Heart left ventricle (tissue), 16 donors: Measurements from ENCODE around the gene COQ3. TPM values are rescaled to one million over a fixed set of nuclear protein-coding genes. Genes with fewer than 3 reads are reported as not detected.

Source experiments
- ATAC-seq, 4 donors: fragments of 200-7000 bp; cut with Tn5 transposase; one replicate each; pipeline ENCODE4 v1.9.1; 2020 to 2022; ENCODE audit warnings: moderate library complexity in 4 of 4, mild to moderate bottlenecking in 3 of 4, moderate number of reproducible peaks in 1 of 4
- DNase-seq, 5 donors: peaks; one replicate each; pipeline ENCODE4 v3.0.0-alpha.2; 2020
- H3K27ac ChIP-seq, 12 donors: fragments of 200-600 bp; sonication (generic) in 4 of 12; one replicate each; pipeline versions ENCODE4 v1.5.0 to v1.8.0; 2016 to 2022; ENCODE audit warnings: mild to moderate bottlenecking in 2 of 12
- H3K27me3 ChIP-seq, 9 donors: fragments of 200-600 bp; sonication (generic) in 2 of 9; one replicate each; pipeline versions ENCODE4 v1.5.1 to v1.8.0; 2016 to 2022; ENCODE audit warnings: mild to moderate bottlenecking in 3 of 9
- H3K36me3 ChIP-seq, 9 donors: fragments of 200-600 bp; sonication (generic) in 2 of 9; one replicate each; pipeline versions ENCODE4 v1.5.0 to v1.8.0; 2018 to 2022; ENCODE audit warnings: mild to moderate bottlenecking in 2 of 9
- H3K4me1 ChIP-seq, 12 donors: fragments of 200-600 bp; sonication (generic) in 4 of 12; one replicate each; pipeline versions ENCODE4 v1.5.0 to v1.8.0; 2016 to 2022; ENCODE audit warnings: mild to moderate bottlenecking in 3 of 12
- H3K4me3 ChIP-seq, 12 donors: fragments of 200-600 bp; sonication (generic) in 4 of 12; one replicate each; pipeline versions ENCODE4 v1.5.0 to v1.8.0; 2017 to 2022; ENCODE audit warnings: mild to moderate bottlenecking in 9 of 12, moderate library complexity in 4 of 12
- H3K9me3 ChIP-seq, 12 donors: fragments of 200-600 bp; sonication (generic) in 4 of 12; one replicate each; pipeline versions ENCODE4 v1.5.0 to v1.8.0; 2016 to 2022; ENCODE audit warnings: mild to moderate bottlenecking in 1 of 12
- CTCF ChIP-seq, 12 donors: fragments of 200-600 bp; sonication (generic) in 4 of 12; IDR thresholded peaks; one replicate each; pipeline versions ENCODE4 v1.5.0 to v1.8.0; 2018 to 2022; ENCODE audit warnings: antibody characterized with exemption in 12 of 12, mild to moderate bottlenecking in 5 of 12
- POLR2A ChIP-seq, 2 donors: fragments of 450-650 bp; IDR thresholded peaks; one replicate each; pipeline ENCODE4 v1.6.1; 2017; ENCODE audit warnings: antibody characterized with exemption in 2 of 2, mild to moderate bottlenecking in 2 of 2, moderate library complexity in 2 of 2
- WGBS, 4 donors: extraction: QIAGEN DNeasy Blood & Tissue Kit in 2 of 4; methylation state at CpG; one replicate each; pipeline versions ENCODE4 v1.1.5 to v1.1.7; 2013 to 2018; 5-methylcytosine and 5-hydroxymethylcytosine counted together
- intact Hi-C, 10 donors: fragments of 100-400 bp; cut with DNase I; formaldehyde crosslinking; loops; one replicate each; pipeline versions ENCODE4 v1.11.1 to v1.14.2; 2022
- polyA plus RNA-seq, 2 donors: library from polyadenylated mRNA; stranded (reverse); fragments of 200-250 nt; gene quantifications; one replicate each; pipeline ENCODE4 v1.2.3, GENCODE V29; 2013
- total RNA-seq, 9 donors: library from RNA; depleted of rRNA in 2 of 9; stranded (reverse); fragments of >200 nt in 2 of 9; fragmentation: NEBNext Ultra II Directional in 3 of 9; extraction: Animal tissue kit (Norgen Biotek cat#: 25700) in 3 of 9; gene quantifications; one replicate each; pipeline versions ENCODE4 v1.1.0 to v1.2.4, GENCODE V29; 2016 to 2023
- donor health status: ischemic (EF 13 %, LVEDD 7.1; RV severe dilation, severe dysfunction).
- donor health status: healthy with polysubstance abuse.
- donor health status: DM: no; HTN: yes; CAD: no.
- donor health status: DM: no; HTN: no; CAD: no.
- donor health status: ischemic (EF 25% LVEDD 6.9; RV normal size, moderate dysfunction).
- donor health status: ischemic (EF 25% LVEDD 5.7; RV mildly dilated, moderate dysfunction).
- donor health status: healthy.
- donor health status: DM: yes; HTN: yes; CAD: no.
- donor health status: ischemic (EF 35%, LVEDD 5.7; RV mildly dilated, moderate dysfunction).
- donor health status: nonischemic (EF 11% LVEDD 7.7; RV severe dilation, severe dysfunction).
- donor health status: DM: yes; HTN: yes; CAD: no.
- donor health status: PGD.
- donor health status: ischemic (EF 29% LVEDD 5.4; RV normal size, mild dysfunction).
- donor health status: nonischemic (EF 23%, LVEDD 6.1; RV moderate dilation, normal function).

Gene COQ3
- total and polyA plus RNA-seq, 11 donors, result 9.5 to 39.1 (median 29.8) TPM

GRCh38 chr6:99347804-99348203 lies 46.2 kb downstream of the COQ3 start:
- Histone ChIP-seq H3K36me3 (no peaks in the 10 kb centered on the region), H3K9me3 (no peaks in the 10 kb centered on the region), H3K4me3 (no peak overlapping the region), H3K27ac (peak overlapping the region in 1 of 12 donors; percentile 89), H3K27me3 (peaks cover under 1 to 51% (median 12%) of the 10 kb centered on the region in 9 donors), H3K4me1 (peaks cover 0 to 16% (median 4%) of the 10 kb centered on the region in 12 donors)
- TF ChIP-seq CTCF (IDR thresholded peaks at IDR 0.05) (no peak), POLR2A (IDR thresholded peaks at IDR 0.05) (no peak)
- DNase-seq (no peak), ATAC-seq (no peak)
- 62 to 79% (median 69%) methylated on average over 1 of the region's 1 CpG for WGBS, 4 donors
- intact Hi-C loops, result no loop called here

DNA sequence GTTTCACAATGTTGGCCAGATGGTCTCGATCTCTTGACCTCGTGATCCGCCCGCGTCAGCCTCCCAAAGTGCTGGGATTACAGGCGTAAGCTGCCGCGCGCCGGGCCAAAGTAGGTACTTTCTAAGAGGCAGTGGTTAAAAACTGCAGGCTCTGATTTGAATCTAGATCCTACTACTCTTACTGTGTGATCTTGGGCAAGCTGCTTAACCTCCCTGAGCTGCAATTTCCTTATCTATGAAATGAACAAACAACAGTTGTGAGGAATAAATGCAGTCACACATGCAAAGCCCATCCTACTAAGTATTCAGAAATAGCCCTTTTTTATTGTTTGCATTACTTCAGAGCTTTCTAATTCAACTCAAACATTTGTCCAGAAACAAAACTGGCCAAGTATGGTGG lies 47.4 kb downstream of the COQ3 start:
- Histone ChIP-seq H3K27me3 (peaks cover 0 to 43% (median 12%) of the 10 kb centered on the region in 9 donors), H3K9me3 (no peaks in the 10 kb centered on the region), H3K27ac (peak overlapping the region in 1 of 12 donors; percentile 89), H3K4me1 (peaks cover 0 to 16% (median 4%) of the 10 kb centered on the region in 12 donors), H3K4me3 (no peak overlapping the region), H3K36me3 (no peaks in the 10 kb centered on the region)
- no peak for ATAC-seq
- TF ChIP-seq CTCF (IDR thresholded peaks at IDR 0.05) (no peak), POLR2A (IDR thresholded peaks at IDR 0.05) (no peak)
- DNase-seq, result no peak
- intact Hi-C loops, result no loop called here
- 87 to 97% (median 94%) methylated on average over 10 of the region's 10 CpGs for WGBS, 4 donors

DNA sequence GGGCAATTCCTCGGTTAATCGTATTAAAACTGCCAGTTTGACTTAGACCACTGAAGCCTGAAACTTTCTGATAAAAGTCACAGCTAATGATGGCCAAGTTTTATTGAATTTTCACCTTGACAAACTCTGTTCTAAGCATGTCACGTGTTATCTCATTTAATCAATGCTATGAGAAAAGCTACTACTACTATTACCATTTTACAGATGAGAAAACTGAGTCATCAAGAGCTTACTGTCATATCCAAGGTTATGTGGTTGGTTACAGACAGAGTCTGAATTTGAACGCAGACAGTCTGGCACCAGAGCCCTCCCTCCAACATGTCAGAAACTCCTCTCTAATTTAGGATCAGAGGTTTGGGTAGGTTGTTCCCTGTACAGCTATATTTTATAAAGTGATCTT lies 48.8 kb downstream of the COQ3 start:
- Histone ChIP-seq H3K9me3 (no peaks in the 10 kb centered on the region), H3K36me3 (no peaks in the 10 kb centered on the region), H3K4me1 (peaks cover 0 to 14% (median 4%) of the 10 kb centered on the region in 12 donors), H3K27ac (peak overlapping the region in 1 of 12 donors; percentile 48), H3K27me3 (peaks cover 0 to 29% (median 5%) of the 10 kb centered on the region in 9 donors), H3K4me3 (no peak overlapping the region)
- no peak for TF ChIP-seq CTCF (IDR thresholded peaks at IDR 0.05)
- no peak for TF ChIP-seq POLR2A (IDR thresholded peaks at IDR 0.05)
- intact Hi-C loops, result no loop called here
- ATAC-seq (no peak), DNase-seq (no peak)
- 89 to 93% (median 91%) methylated on average over 4 of the region's 4 CpGs for WGBS, 4 donors

- Histone ChIP-seq H3K4me3 (no peak overlapping the region), H3K9me3 (no peaks in the 10 kb centered on the region), H3K4me1 (peaks cover 0 to 6% (median 0%) of the 10 kb centered on the region in 12 donors), H3K36me3 (no peaks in the 10 kb centered on the region), H3K27me3 (peaks cover 0 to 21% (median 0%) of the 10 kb centered on the region in 9 donors), H3K27ac (peak overlapping the region in 1 of 12 donors; percentile 48)
- 37 to 60% (median 48%) methylated on average over 3 of the region's 3 CpGs for WGBS, 4 donors
- ATAC-seq, result no peak
- no peak for DNase-seq
- intact Hi-C loops, result no loop called here
- TF ChIP-seq POLR2A (IDR thresholded peaks at IDR 0.05) (no peak), CTCF (IDR thresholded peaks at IDR 0.05) (no peak)
These were observed 49.7 kb downstream of the COQ3 start for GRCh38 chr6:99344289-99344688.
